ENCODE results near the gene ZNF236.

- TF ChIP-seq CTCF (conservative IDR thresholded peaks at IDR 0.05; ENCODE audit: low read depth, low read length): no peak
- no peak for TF ChIP-seq EZH2 (IDR thresholded peaks at IDR 0.05; ENCODE audit: borderline replicate concordance, low read depth, low read length, poor library complexity, severe bottlenecking)
Observed at GRCh38 chr18:76970770-76971559, 148.6 kb downstream of the ZNF236 start.

Measured in A673 (cell line).